Measurements from ENCODE around the gene POLR3GL. TPM values are rescaled to one million over a fixed set of nuclear protein-coding genes. Genes with fewer than 3 reads are reported as not detected.
"Not testable (repeated sequence)": the region's sequence is repeated elsewhere in the genome, so short reads cannot be mapped to it uniquely, and the experiment has no call there.

POLR3GL gene
- total RNA-seq, 1 experiment from 2014 or later = 8.5 TPM

- Histone ChIP-seq H3K4me1 (ENCODE audit: insufficient read depth, low read length, poor library complexity, severe bottlenecking) (peaks cover 11% of the 10 kb centered on the region), H3K4me3 (ENCODE audit: low read depth, low read length, poor library complexity, severe bottlenecking) (peak overlapping the region; percentile 68), H3K36me3 (ENCODE audit: insufficient read depth, low read length, poor library complexity, severe bottlenecking) (peaks cover 15% of the 10 kb centered on the region), H3K27me3 (replicated peaks; ENCODE audit: insufficient read depth, low read depth, low read length, poor library complexity) (no peaks in the 10 kb centered on the region), H3K9me3 (ENCODE audit: low read depth, low read length, poor library complexity, severe bottlenecking) (no peaks in the 10 kb centered on the region), H3K27ac (ENCODE audit: low read depth, low read length, poor library complexity, severe bottlenecking) (peak overlapping the region; percentile 95)
- TF ChIP-seq EZH2 (IDR thresholded peaks at IDR 0.05; ENCODE audit: borderline replicate concordance, low read depth, low read length, poor library complexity, severe bottlenecking) (no peak), CTCF (conservative IDR thresholded peaks at IDR 0.05; ENCODE audit: low read depth, low read length) (no peak)
- CTCF ChIA-PET = interaction anchor here (0.6 to 1.5 kb wide), 6 partner anchors 9 to 82 kb away, joined by 3 to 10 read pairs (median 5); partner anchors contain the start of genes LIX1L, NUDT17 and PEX11B
- POLR2A ChIA-PET (ENCODE audit: low non-redundant PET) = interaction anchor here (0.9 to 1.0 kb wide), 3 partner anchors 30 to 66 kb away, joined by 3 to 6 read pairs (median 3); partner anchors contain the start of genes LIX1L and POLR3GL
- TSS peak; percentile 98 for BruUV-seq (replicated peaks)
- no peak for DNase-seq (ENCODE audit: low spot score)
- intact Hi-C loops (cut with micrococcal nuclease; ENCODE audit: unreplicated experiment) = loop anchor here (2.0 to 5.0 kb wide), 2 partner anchors 34 to 69 kb away; partner anchors contain the start of genes ANKRD34A, PIAS3 and POLR3GL
Observed at GRCh38 chr1:145927916-145928643, 36.4 kb upstream of the POLR3GL start.

DNA sequence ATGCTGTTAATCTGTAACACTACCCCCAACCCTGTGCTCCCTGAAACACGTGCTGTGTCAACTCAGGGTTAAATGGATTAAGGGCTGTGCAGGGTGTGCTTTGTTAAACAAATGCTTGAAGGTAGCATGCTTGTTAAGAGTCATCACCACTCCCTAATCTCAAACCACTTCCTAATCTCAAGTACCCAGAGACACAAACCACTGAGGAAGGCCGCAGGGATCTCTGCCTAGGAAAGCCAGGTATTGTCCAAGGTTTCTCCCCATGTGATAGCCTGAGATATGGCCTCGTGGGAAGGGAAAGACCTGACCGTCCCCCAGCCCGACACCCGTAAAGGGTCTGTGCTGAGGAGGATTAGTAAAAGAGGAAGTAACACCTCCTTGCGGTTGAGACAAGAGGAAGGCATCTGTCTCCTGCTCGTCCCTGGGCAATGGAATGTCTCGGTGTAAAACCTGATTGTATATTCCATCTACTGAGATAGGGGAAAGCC, 31.9 kb upstream of the POLR3GL start:
- H3K27ac ChIP-seq (ENCODE audit: low read depth, low read length, poor library complexity, severe bottlenecking); H3K4me1 ChIP-seq (ENCODE audit: insufficient read depth, low read length, poor library complexity, severe bottlenecking); CTCF ChIA-PET; H3K4me3 ChIP-seq (ENCODE audit: low read depth, low read length, poor library complexity, severe bottlenecking); H3K9me3 ChIP-seq (ENCODE audit: low read depth, low read length, poor library complexity, severe bottlenecking); intact Hi-C loops (cut with micrococcal nuclease; ENCODE audit: unreplicated experiment); BruUV-seq (replicated peaks); H3K27me3 ChIP-seq (replicated peaks; ENCODE audit: insufficient read depth, low read depth, low read length, poor library complexity); POLR2A ChIA-PET (ENCODE audit: low non-redundant PET); DNase-seq (ENCODE audit: low spot score): not testable (repeated sequence)
- H3K36me3 ChIP-seq (ENCODE audit: insufficient read depth, low read length, poor library complexity, severe bottlenecking) = peaks cover 27% of the 10 kb centered on the region

- TF ChIP-seq CTCF (conservative IDR thresholded peaks at IDR 0.05; ENCODE audit: low read depth, low read length) (no peak), EZH2 (IDR thresholded peaks at IDR 0.05; ENCODE audit: borderline replicate concordance, low read depth, low read length, poor library complexity, severe bottlenecking) (no peak)
- no peak overlapping the region for H3K4me3 ChIP-seq (ENCODE audit: low read depth, low read length, poor library complexity, severe bottlenecking)
- ChIA-PET POLR2A (ENCODE audit: low non-redundant PET) (interaction anchor here (0.5 kb wide), 1 partner anchor 18 kb away, joined by 5 read pairs; no protein-coding TSS in a partner anchor), CTCF (no interaction called here)
- H3K36me3 ChIP-seq (ENCODE audit: insufficient read depth, low read length, poor library complexity, severe bottlenecking) = peaks cover 27% of the 10 kb centered on the region
- H3K9me3 ChIP-seq (ENCODE audit: low read depth, low read length, poor library complexity, severe bottlenecking) = no peaks in the 10 kb centered on the region
- intact Hi-C loops (cut with micrococcal nuclease; ENCODE audit: unreplicated experiment) = no loop called here
- no TSS peak for BruUV-seq (replicated peaks)
- no peaks in the 10 kb centered on the region for H3K4me1 ChIP-seq (ENCODE audit: insufficient read depth, low read length, poor library complexity, severe bottlenecking)
- H3K27me3 ChIP-seq (replicated peaks; ENCODE audit: insufficient read depth, low read depth, low read length, poor library complexity) = no peaks in the 10 kb centered on the region
- DNase-seq (ENCODE audit: low spot score) = no peak
- H3K27ac ChIP-seq (ENCODE audit: low read depth, low read length, poor library complexity, severe bottlenecking) = no peak overlapping the region
Observed at GRCh38 chr1:145935708-145936107, 28.8 kb upstream of the POLR3GL start.

Data from A673 (cell line).